ENCODE results near the gene SERPINC1.

DNA sequence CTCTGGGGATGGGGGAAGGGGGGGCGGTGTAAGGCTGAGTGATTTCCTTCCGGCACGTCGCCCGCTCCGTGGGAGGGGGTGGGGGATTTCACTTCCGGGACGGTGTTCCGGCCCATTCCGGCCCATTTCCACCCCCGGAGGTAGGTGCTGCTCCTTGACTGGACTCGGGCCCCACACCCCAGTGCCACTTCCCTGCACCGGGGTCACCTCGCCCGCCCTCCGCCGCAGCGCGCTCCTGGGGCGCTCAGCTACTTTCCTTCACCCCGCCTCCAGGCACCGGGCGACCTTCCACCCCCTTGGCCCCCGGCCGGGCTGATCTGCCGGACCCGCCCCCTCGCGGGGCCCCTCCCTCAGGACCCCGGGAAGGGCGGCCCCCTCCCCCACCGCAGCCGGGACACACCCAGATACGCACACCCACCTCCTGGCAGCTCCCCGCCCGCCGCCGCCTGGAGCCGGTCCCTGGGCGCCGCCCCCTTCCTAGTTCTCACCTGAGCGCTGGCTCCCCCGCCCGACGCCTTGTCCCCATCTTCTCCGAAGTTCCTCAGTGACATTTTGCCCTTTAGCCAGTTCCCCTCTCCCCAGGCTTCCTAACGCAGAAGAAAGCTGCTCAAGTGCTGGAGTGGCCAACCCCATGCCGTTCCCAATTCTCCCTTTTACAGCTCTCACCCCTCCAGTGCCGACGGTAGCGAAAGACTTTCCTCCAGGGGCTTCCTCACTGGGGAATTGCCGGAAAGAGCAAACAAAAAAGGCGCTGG, 48.7 kb downstream of the SERPINC1 start, which contains the start of gene ZBTB37:
- TF ChIP-seq, protein P1, sequence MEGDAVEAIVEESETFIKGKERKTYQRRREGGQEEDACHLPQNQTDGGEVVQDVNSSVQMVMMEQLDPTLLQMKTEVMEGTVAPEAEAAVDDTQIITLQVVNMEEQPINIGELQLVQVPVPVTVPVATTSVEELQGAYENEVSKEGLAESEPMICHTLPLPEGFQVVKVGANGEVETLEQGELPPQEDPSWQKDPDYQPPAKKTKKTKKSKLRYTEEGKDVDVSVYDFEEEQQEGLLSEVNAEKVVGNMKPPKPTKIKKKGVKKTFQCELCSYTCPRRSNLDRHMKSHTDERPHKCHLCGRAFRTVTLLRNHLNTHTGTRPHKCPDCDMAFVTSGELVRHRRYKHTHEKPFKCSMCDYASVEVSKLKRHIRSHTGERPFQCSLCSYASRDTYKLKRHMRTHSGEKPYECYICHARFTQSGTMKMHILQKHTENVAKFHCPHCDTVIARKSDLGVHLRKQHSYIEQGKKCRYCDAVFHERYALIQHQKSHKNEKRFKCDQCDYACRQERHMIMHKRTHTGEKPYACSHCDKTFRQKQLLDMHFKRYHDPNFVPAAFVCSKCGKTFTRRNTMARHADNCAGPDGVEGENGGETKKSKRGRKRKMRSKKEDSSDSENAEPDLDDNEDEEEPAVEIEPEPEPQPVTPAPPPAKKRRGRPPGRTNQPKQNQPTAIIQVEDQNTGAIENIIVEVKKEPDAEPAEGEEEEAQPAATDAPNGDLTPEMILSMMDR (IDR thresholded peaks at IDR 0.05): no peak
- TF ChIP-seq POLR2AphosphoS5 (IDR thresholded peaks at IDR 0.05): peak; percentile 11 to 63
- peak in 3 of 4 donors; percentile 15 to 44 (median 22) for TF ChIP-seq EP300 (IDR thresholded peaks at IDR 0.05)
- TF ChIP-seq POLR2A (IDR thresholded peaks at IDR 0.05): peak in 2 of 4 donors; percentile 26 to 36

Data from upper lobe of left lung (tissue), 4 donors.